Ishikawa (cell line): ENCODE measurements around the gene COL27A1.

Experiments used
- CEBPB ChIP-seq: IDR thresholded peaks from 2 replicates; pipeline ENCODE4 v1.6.1; 2012
- EGR1 ChIP-seq: IDR thresholded peaks from 2 replicates; pipeline ENCODE4 v1.6.1; 2012
- FOXM1 ChIP-seq: IDR thresholded peaks from 2 replicates; pipeline ENCODE4 v1.6.1; 2012; ENCODE audit warnings: low read depth, borderline replicate concordance
- RAD21 ChIP-seq: IDR thresholded peaks from 2 replicates; pipeline ENCODE4 v1.6.1; 2012; ENCODE audit warnings: low read depth
- TAF1 ChIP-seq: IDR thresholded peaks from 2 replicates; pipeline ENCODE4 v1.6.1; 2012; ENCODE audit warnings: low read depth, mild to moderate bottlenecking
- TCF12 ChIP-seq: IDR thresholded peaks from 2 replicates; pipeline ENCODE4 v1.6.1; 2012; ENCODE audit warnings: low read depth
- TEAD4 ChIP-seq: IDR thresholded peaks from 2 replicates; pipeline ENCODE4 v1.6.1; 2012
- YY1 ChIP-seq: IDR thresholded peaks from 2 replicates; pipeline ENCODE4 v1.6.1; 2012; ENCODE audit warnings: low read depth
- TF ChIP-seq, protein P1 (sequence below): IDR thresholded peaks from 2 replicates; pipeline ENCODE4 v1.6.1; 2012; ENCODE audit warnings: low read depth, mild to moderate bottlenecking
- TF ChIP-seq, protein P2 (sequence below): IDR thresholded peaks from 2 replicates; pipeline ENCODE4 v1.6.1; 2012

DNA sequence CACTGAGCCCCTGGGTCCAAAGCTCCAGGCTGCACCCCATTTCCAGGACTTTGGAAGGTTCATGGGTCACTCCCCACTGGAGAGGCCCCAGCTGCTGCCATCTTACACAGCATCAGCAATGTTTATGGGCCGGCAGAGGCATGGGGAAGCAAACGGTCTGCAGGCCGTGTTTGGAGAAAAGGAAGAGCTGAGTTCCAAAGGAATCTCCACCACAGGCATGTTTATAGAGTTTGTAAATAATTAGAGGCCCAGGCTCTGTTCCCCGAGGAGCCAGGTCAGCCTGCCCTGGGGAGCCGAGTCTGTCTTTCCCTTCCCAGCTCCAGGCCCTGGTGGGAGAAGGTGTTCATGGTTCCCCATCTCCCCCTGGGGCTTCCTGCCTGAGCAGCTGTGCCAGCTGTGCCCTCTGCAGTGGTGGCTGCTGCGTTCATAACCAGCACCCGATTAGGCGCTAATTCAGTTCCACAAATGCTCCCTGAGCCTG is 64.8 kb downstream of the COL27A1 start:
- TF ChIP-seq RAD21 (no peak), FOXM1 (no peak), YY1 (no peak), TAF1 (no peak), CEBPB (no peak), TCF12 (no peak), EGR1 (no peak), TEAD4 (no peak)
- TF ChIP-seq, protein P1, sequence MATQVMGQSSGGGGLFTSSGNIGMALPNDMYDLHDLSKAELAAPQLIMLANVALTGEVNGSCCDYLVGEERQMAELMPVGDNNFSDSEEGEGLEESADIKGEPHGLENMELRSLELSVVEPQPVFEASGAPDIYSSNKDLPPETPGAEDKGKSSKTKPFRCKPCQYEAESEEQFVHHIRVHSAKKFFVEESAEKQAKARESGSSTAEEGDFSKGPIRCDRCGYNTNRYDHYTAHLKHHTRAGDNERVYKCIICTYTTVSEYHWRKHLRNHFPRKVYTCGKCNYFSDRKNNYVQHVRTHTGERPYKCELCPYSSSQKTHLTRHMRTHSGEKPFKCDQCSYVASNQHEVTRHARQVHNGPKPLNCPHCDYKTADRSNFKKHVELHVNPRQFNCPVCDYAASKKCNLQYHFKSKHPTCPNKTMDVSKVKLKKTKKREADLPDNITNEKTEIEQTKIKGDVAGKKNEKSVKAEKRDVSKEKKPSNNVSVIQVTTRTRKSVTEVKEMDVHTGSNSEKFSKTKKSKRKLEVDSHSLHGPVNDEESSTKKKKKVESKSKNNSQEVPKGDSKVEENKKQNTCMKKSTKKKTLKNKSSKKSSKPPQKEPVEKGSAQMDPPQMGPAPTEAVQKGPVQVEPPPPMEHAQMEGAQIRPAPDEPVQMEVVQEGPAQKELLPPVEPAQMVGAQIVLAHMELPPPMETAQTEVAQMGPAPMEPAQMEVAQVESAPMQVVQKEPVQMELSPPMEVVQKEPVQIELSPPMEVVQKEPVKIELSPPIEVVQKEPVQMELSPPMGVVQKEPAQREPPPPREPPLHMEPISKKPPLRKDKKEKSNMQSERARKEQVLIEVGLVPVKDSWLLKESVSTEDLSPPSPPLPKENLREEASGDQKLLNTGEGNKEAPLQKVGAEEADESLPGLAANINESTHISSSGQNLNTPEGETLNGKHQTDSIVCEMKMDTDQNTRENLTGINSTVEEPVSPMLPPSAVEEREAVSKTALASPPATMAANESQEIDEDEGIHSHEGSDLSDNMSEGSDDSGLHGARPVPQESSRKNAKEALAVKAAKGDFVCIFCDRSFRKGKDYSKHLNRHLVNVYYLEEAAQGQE, result no peak
- TF ChIP-seq, protein P2, sequence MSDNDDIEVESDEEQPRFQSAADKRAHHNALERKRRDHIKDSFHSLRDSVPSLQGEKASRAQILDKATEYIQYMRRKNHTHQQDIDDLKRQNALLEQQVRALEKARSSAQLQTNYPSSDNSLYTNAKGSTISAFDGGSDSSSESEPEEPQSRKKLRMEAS, result no peak
